ENCODE data around the gene CENPV.

CENPV gene

DNA sequence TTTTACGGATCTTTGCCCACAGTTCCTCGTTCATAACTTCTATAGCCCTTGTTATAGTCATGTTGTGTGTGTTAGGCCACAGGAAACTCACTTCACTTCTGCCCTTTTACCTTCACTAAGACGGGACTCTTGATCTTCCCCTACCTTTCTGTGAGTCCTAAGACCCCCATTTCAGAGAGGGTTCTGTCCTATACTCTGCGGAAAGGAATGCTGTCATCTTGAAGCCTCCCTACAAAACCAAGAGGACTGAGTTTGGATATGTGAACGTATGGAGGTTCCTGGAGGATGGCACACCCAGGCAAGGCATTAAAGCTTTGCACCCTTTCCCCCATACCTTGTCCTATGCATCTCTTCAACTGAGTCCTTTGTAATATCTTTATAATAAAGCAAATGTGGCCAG lies 31.3 kb upstream of the CENPV start:
- DNase-seq (ENCODE audit: low spot score) (no peak), ATAC-seq (ENCODE audit: low read depth) (no peak)
- H3K36me3 ChIP-seq (ENCODE audit: low read depth): peaks cover 15% of the 10 kb centered on the region
- H3K4me3 ChIP-seq (ENCODE audit: severe bottlenecking): no peak overlapping the region
- H3K9me3 ChIP-seq (ENCODE audit: severe bottlenecking): no peaks in the 10 kb centered on the region
- peaks cover 16% of the 10 kb centered on the region for H3K4me1 ChIP-seq (ENCODE audit: insufficient read depth, poor library complexity, severe bottlenecking)
- H3K27ac ChIP-seq (ENCODE audit: poor library complexity, severe bottlenecking): peak overlapping the region; percentile 7
- TF ChIP-seq, protein P1, sequence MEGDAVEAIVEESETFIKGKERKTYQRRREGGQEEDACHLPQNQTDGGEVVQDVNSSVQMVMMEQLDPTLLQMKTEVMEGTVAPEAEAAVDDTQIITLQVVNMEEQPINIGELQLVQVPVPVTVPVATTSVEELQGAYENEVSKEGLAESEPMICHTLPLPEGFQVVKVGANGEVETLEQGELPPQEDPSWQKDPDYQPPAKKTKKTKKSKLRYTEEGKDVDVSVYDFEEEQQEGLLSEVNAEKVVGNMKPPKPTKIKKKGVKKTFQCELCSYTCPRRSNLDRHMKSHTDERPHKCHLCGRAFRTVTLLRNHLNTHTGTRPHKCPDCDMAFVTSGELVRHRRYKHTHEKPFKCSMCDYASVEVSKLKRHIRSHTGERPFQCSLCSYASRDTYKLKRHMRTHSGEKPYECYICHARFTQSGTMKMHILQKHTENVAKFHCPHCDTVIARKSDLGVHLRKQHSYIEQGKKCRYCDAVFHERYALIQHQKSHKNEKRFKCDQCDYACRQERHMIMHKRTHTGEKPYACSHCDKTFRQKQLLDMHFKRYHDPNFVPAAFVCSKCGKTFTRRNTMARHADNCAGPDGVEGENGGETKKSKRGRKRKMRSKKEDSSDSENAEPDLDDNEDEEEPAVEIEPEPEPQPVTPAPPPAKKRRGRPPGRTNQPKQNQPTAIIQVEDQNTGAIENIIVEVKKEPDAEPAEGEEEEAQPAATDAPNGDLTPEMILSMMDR (IDR thresholded peaks at IDR 0.05; ENCODE audit: poor library complexity, severe bottlenecking): no peak
- no peaks in the 10 kb centered on the region for H3K27me3 ChIP-seq (ENCODE audit: insufficient read depth, poor library complexity, severe bottlenecking)

DNA sequence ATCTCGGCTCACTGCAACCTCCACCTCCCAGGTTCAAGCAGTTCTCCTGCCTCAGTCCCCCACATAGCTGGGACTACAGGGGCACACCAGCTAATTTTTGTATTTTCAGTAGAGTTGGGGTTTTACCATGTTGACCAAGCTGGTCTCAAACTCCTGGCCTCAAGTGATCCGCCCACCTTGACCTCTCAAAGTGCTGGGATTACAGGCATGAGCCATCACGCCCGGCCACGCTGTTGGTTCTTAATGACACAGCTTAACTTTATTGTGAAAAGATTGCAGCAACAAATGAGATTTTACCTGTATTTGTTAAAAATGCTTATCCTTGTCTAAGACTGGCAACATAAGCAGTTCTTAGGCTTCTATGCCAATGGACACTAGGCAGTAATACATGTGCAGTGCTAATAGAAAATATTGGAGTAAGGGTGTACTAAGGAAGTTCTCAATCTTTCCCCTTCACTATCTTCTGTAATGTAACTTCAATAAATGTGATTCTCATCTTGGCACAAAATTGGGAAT lies 30.6 kb upstream of the CENPV start:
- Histone ChIP-seq H3K4me1 (ENCODE audit: insufficient read depth, poor library complexity, severe bottlenecking) (peaks cover 22% of the 10 kb centered on the region), H3K27me3 (ENCODE audit: insufficient read depth, poor library complexity, severe bottlenecking) (no peaks in the 10 kb centered on the region), H3K9me3 (ENCODE audit: severe bottlenecking) (no peaks in the 10 kb centered on the region), H3K27ac (ENCODE audit: poor library complexity, severe bottlenecking) (peak overlapping the region; percentile 7), H3K4me3 (ENCODE audit: severe bottlenecking) (no peak overlapping the region), H3K36me3 (ENCODE audit: low read depth) (peaks cover 15% of the 10 kb centered on the region)
- ATAC-seq (ENCODE audit: low read depth) (no peak), DNase-seq (ENCODE audit: low spot score) (no peak)
- TF ChIP-seq, protein P1 (IDR thresholded peaks at IDR 0.05; ENCODE audit: poor library complexity, severe bottlenecking): no peak

DNA sequence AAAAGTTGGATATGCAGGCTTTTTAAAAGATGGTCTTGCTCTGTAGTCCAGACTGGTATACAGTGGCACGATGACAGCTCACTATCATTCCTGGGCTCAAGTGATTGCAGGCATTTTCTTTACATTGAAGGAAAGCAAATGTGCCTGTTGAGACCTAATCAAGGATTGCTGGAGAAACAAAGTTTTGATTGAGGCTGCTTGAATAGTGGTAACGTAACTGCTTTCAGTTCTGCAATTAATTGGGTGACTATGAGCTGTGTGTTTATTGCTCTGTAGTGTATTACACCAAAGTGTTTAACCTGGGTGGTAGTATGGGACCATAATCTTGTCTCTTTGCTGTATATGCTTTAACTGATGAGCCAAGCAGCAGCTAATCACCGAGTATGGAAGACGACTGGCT lies 29.9 kb upstream of the CENPV start:
- Histone ChIP-seq H3K27ac (ENCODE audit: poor library complexity, severe bottlenecking) (peak overlapping the region; percentile 7), H3K27me3 (ENCODE audit: insufficient read depth, poor library complexity, severe bottlenecking) (no peaks in the 10 kb centered on the region), H3K36me3 (ENCODE audit: low read depth) (peaks cover 15% of the 10 kb centered on the region), H3K4me1 (ENCODE audit: insufficient read depth, poor library complexity, severe bottlenecking) (peaks cover 27% of the 10 kb centered on the region), H3K4me3 (ENCODE audit: severe bottlenecking) (no peak overlapping the region), H3K9me3 (ENCODE audit: severe bottlenecking) (no peaks in the 10 kb centered on the region)
- ATAC-seq (ENCODE audit: low read depth): no peak
- TF ChIP-seq, protein P1 (IDR thresholded peaks at IDR 0.05; ENCODE audit: poor library complexity, severe bottlenecking): no peak
- DNase-seq (ENCODE audit: low spot score): no peak

DNA sequence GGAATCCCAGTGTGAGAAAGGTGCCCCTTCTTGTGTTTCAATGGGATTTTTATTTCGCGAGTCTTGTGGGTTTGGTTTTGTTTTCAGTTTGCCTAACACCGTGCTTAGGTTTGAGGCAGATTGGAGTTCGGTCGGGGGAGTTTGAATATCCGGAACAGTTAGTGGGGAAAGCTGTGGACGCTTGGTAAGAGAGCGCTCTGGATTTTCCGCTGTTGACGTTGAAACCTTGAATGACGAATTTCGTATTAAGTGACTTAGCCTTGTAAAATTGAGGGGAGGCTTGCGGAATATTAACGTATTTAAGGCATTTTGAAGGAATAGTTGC lies 28.2 kb upstream of the CENPV start:
- H3K36me3 ChIP-seq (ENCODE audit: low read depth): peaks cover 15% of the 10 kb centered on the region
- H3K27me3 ChIP-seq (ENCODE audit: insufficient read depth, poor library complexity, severe bottlenecking): no peaks in the 10 kb centered on the region
- DNase-seq (ENCODE audit: low spot score): no peak
- peak overlapping the region; percentile 67 for H3K27ac ChIP-seq (ENCODE audit: poor library complexity, severe bottlenecking)
- H3K4me1 ChIP-seq (ENCODE audit: insufficient read depth, poor library complexity, severe bottlenecking): peaks cover 32% of the 10 kb centered on the region
- TF ChIP-seq, protein P1 (IDR thresholded peaks at IDR 0.05; ENCODE audit: poor library complexity, severe bottlenecking): no peak
- H3K4me3 ChIP-seq (ENCODE audit: severe bottlenecking): peak overlapping the region; percentile 68
- no peaks in the 10 kb centered on the region for H3K9me3 ChIP-seq (ENCODE audit: severe bottlenecking)
- no peak for ATAC-seq (ENCODE audit: low read depth)

DNA sequence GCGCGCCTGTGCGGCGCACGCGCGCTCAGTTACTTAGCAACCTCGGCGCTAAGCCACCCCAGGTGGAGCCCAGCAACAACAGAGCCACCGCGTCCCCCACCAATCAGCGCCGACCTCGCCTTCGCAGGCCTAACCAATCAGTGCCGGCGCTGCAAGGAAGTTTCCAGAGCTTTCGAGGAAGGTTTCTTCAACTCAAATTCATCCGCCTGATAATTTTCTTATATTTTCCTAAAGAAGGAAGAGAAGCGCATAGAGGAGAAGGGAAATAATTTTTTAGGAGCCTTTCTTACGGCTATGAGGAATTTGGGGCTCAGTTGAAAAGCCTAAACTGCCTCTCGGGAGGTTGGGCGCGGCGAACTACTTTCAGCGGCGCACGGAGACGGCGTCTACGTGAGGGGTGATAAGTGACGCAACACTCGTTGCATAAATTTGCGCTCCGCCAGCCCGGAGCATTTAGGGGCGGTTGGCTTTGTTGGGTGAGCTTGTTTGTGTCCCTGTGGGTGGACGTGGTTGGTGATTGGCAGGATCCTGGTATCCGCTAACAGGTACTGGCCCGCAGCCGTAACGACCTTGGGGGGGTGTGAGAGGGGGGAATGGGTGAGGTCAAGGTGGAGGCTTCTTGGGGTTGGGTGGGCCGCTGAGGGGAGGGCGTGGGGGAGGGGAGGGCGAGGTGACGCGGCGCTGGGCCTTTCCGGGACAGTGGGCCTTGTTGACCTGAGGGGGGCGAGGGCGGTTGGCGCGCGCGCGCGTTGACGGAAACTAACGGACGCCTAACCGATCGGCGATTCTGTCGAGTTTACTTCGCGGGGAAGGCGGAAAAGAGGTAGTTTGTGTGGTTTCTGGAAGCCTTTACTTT lies 27.6 kb upstream of the CENPV start, which contains the start of gene UBB:
Gene UBB (plus strand): TSS at position 452 of the 856 bp plus-strand sequence. CDS start 817 bp downstream, outside the sequence.
- Histone ChIP-seq H3K9me3 (ENCODE audit: severe bottlenecking) (no peaks in the 10 kb centered on the region), H3K27me3 (ENCODE audit: insufficient read depth, poor library complexity, severe bottlenecking) (no peaks in the 10 kb centered on the region), H3K36me3 (ENCODE audit: low read depth) (peaks cover 15% of the 10 kb centered on the region), H3K4me1 (ENCODE audit: insufficient read depth, poor library complexity, severe bottlenecking) (peaks cover 32% of the 10 kb centered on the region), H3K27ac (ENCODE audit: poor library complexity, severe bottlenecking) (peak within 1 kb of the TSS; percentile 67), H3K4me3 (ENCODE audit: severe bottlenecking) (peak within 1 kb of the TSS; percentile 68)
- ATAC-seq (ENCODE audit: low read depth) (peak; percentile 87), DNase-seq (ENCODE audit: low spot score) (peak; percentile 97)
- TF ChIP-seq, protein P1 (IDR thresholded peaks at IDR 0.05; ENCODE audit: poor library complexity, severe bottlenecking): no peak

Measured in RWPE2 (cell line).